Fibroblast of skin of right quadriceps (primary cell): Measurements from ENCODE around the gene ID2.

ENCODE experiments used
- DNase-seq: peaks from one replicate; pipeline ENCODE4 v3.0.0-alpha.2; 2013

The ID2 gene

GRCh38 chr2:8670580-8670979 is 11.3 kb upstream of the ID2 start:
- DNase-seq: no peak

- no peak for DNase-seq
Measured at GRCh38 chr2:8671176-8671575, 10.7 kb upstream of the ID2 start.

GRCh38 chr2:8671802-8672201 is 10.1 kb upstream of the ID2 start:
- DNase-seq: no peak

- DNase-seq: no peak
Measured at GRCh38 chr2:8672940-8673339, 8.9 kb upstream of the ID2 start.

- DNase-seq: no peak
Measured at GRCh38 chr2:8673381-8673780, 8.5 kb upstream of the ID2 start.

DNA sequence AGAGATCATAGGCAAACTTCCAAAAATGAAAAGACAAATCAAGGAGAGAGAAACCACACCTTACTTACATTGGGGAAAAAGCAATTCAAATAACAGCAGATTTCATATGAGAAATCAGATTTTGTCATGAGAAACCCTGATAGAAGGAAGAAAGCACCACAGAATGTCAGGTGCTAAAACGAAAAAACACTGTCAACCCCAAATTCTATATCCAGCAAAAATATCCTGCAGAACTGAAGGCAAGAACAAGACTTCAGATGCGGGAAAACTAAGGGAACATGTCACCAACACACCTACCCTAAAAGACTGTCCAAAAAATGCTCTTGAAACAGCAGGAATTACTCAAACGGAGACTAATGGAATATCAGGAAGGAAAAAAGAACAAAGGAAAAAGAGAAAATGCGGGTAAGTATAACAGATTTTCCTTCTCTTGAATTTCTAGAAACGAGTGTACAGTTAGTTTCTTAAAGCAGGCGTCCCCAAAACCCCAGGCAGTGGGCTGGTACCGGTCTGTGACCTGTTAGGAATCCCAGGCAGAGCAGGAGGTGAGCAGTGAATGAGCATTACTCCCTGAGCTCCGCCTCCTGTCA is 7.3 kb upstream of the ID2 start:
- DNase-seq: no peak

GRCh38 chr2:8675543-8675942 is 6.3 kb upstream of the ID2 start:
- DNase-seq: no peak

GRCh38 chr2:8676191-8676920 is 5.5 kb upstream of the ID2 start:
- DNase-seq: peak; percentile 91

DNA sequence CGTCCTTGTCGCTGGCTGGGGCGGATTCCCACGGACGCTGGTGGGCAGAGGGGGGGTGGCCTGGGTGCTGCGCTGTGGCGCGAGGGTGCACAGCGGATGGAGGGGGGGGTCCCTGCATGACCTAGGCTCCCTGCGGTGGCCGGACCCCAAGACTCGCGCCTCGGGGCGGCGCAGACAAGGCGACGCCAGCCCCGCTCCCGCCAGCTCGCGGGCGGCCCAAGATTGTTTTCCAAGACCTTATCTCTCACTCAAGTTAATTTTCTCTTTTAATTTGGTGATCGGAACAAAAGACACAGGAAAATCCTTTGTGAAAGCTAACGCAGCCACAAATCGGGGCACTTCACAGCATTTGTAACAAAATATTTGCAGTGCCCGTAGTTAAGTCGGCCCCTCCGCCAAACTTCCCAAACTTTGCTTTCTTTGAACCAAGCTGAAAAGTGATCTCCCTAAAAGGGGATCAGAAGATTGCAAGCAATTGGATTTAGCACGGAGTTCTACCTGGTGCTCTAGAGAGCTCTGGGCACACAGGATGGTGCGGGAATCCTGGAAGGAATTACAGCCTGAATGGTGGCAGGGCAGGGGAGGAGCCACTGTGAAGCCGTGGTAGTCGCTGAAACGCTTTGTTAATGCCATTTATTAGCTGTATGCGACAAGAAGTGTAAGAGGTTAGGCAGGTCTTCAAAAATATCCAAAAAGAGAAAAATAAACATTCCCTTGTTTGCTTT is 4.8 kb upstream of the ID2 start:
- DNase-seq: peak; percentile 27

- DNase-seq: peak; percentile 81
Measured at GRCh38 chr2:8677646-8678592, 3.9 kb upstream of the ID2 start.

DNA sequence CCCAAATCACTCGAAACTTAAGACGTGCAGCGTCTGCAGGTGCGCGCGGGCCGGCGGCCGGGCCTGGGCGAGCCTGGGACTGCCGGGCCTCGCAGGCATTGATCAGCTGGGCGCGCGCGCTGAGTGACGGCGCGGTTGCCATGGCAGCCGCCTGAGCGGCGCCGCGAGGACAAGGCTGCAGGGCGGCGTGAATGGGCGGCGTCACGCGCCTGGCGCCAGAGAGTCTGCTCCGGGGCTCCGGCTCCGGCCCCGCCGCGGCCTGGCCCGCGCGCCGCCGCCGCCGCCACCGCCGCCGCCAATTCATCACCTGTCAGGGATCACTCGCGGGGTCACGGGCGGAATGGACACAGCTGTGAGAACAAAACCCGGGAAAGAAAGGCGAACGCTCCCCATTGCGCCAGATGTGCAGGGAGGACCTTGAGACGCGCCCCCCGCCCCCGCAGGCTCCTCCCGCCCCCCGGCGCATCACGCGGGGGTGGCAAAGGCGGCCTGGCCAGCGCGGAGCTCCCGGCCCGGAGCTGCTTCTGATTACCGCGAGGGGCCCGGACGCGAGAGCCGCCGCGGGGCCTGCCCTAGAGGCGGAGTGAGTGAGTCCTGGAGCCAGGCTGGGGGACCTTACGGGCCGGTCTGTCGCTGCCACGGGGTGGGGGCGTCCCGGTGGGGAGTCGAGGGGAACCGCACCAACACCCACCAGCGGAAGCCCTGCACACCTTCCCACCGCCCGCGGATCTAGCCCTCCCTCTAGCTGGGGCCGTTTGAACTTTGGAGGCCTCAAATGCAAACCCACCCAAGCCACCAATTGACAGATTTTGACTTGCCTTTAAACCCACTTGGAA is 2.9 kb upstream of the ID2 start:
- peak; percentile 94 for DNase-seq

GRCh38 chr2:8679567-8679826 is 2.4 kb upstream of the ID2 start:
- no peak for DNase-seq

DNA sequence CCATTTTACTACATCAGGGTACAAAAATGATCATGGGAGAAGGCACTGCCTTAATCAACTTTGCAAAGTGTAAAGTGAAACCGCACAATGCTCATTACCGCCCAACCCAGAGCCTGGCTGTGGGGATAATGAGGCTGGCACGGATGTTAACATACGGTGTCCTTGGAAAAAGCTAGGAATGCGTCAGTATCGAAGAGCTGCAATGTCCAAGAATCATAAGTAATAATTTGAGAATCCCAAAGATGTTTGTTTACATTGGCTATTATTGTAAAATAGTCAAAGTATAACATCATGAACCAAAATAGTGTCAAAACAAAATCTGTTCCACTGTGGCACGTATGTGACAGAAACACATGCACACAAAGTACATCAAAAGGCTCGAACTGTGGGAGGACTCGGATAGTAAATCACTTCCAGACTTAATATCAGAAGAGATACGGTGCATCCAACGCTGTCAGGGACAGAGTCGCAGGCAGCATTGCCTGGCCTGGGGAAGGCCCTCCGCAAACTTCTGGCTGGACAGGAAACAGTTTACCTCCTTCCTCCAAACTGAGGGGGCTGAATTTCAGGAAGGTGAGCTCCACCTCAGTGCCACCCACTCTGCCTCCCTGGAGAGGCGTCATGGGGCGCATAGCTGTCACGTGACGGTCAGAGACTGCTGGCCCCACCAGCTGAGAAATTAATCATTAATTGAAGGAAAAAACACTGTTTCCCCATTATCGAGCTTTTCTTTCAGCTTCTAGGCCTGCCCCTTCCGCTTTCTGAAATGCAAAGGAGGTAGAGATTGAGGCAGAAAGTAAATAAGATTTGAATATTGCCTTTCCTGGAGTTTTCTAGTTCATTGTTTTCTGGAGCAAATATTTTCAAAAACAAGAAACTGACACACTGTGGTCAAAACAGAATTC is 1.8 kb upstream of the ID2 start:
- peak; percentile 73 for DNase-seq

GRCh38 chr2:8680822-8681760 is 765 bp upstream of the ID2 start:
- DNase-seq: peak; percentile 90

DNA sequence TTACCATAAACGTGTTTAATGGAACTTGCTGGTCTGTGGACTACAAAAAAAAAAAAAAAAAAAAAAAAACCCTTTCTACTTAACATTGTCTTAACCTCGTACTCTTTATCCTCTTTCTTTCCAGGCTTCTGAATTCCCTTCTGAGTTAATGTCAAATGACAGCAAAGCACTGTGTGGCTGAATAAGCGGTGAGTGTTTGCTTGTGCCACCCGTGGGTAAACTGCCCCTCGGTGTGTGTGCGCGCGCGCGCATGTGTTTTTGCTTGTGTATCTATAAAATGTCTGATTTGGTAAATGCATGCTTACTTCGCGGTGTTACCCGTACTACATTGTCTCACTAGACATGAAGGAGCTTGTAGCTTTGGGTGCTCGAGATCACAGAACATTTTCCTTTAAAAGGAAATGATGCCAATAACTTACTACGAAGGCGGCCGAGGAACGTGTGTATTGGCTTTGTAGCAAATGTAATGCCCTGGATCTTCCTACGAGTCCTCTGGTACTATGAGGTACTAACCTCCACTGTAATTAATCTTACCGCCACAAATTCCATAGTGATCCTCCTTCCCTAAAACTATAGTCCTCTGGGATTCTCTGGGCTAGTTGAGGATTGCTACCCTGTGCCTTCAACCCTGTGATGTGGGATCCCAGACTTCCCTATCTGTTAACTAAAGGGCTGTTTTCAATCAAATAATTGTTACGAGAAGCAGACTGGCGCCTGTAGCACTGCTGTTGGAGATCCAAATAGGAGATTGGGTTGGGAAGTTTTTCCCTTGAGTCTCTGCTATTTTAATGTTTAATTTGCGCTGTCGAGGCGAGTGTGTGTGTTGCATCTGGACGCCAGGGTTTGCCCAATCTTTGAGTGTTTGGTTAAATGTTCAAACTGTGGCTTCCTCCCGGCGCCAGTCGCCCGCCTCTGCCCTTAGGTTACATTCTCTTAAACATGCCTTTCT is 1.1 kb downstream of the ID2 start:
- peak; percentile 70 for DNase-seq

- peak; percentile 57 for DNase-seq
Measured at GRCh38 chr2:8684540-8684877, 2.7 kb downstream of the ID2 start.

DNA sequence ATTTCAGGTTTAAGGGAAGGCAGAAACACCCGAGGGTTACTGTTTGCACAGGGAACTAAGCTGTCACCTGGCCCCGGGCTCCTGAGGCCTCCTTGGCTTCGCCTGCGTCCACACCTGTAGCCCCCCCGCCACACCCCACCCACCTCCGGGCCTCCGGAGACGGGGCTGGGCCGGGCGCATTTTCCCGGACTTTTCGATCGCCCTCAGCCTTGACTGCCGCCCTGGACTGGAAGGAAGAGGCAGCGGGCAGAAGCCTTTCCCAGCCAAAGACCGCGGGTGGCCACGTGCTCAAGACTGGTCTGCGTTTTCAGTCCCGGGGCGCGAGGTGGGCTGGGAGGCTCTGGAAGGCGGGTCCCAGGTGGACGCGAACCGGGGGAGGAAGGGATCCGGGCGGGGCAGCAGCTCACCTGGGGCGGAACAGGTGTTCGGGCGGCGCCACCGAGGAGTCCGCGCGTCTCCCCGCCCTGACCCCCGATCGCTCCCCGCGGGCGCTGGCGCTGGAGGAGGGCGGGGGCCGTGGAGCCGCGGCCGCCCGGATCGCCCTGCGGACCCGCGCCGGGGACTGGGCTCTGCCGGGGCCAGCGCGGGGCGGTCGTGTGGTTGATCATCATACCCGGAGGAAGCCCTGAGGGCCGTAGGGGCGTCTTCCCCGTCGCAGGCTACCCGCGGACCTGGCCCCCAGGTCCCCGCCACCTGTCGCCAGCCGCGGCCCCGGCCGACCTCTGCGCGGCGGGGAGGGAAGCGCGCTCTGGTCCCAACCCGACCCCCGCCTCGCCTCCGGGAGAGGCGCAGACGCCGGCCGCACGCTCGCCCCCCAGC is 3.2 kb downstream of the ID2 start:
- peak; percentile 67 for DNase-seq
